K562 (cell line): ENCODE measurements around the gene AGAP4.
"Not testable (repeated sequence)": the region's sequence is repeated elsewhere in the genome, so short reads cannot be mapped to it uniquely, and the experiment has no call there.

Source experiments
- CHD4 ChIP-seq: fragments of 200-600 bp; sonication (generic); IDR thresholded peaks from 3 replicates; pipeline ENCODE4 v1.6.1; 2012; ENCODE audit warnings: low read depth, mild to moderate bottlenecking, mixed read lengths, low read length, inconsistent platforms; ENCODE audit not compliant: insufficient read depth, insufficient replicate concordance, poor library complexity, severe bottlenecking
- ELK1 ChIP-seq: sonication (generic); formaldehyde crosslinking; IDR thresholded peaks from 2 replicates; pipeline ENCODE4 v1.8.1; 2022; ENCODE audit warnings: missing genetic modification reagents
- USF2 ChIP-seq: sonication (generic); formaldehyde crosslinking; IDR thresholded peaks from 2 replicates; pipeline ENCODE4 v1.5.0; 2020; ENCODE audit warnings: missing genetic modification reagents
- WHSC1 ChIP-seq: IDR thresholded peaks from one replicate; pipeline ENCODE4 v1.6.1; 2012; ENCODE audit warnings: low read length, control low read depth, inconsistent platforms
- XRCC5 ChIP-seq: fragments of 200-400 bp; formaldehyde crosslinking; IDR thresholded peaks from 2 replicates; pipeline ENCODE4 v1.6.1; 2017; ENCODE audit warnings: low read depth, mild to moderate bottlenecking, low read length
- ZNF444 ChIP-seq: fragments of 250-450 bp; sonication (Bioruptor Pico); IDR thresholded peaks from 2 replicates; pipeline ENCODE4 v1.4.0; 2020; ENCODE audit warnings: mild to moderate bottlenecking, moderate library complexity
- ZNF507 ChIP-seq: conservative IDR thresholded peaks from 2 replicates; pipeline ENCODE4 v1.6.1; 2017; ENCODE audit warnings: missing genetic modification characterization, missing compliant biosample characterization

GRCh38 chr10:45803060-45804010 lies 44.0 kb downstream of the AGAP4 start:
- not testable (repeated sequence) for TF ChIP-seq ZNF507 (tag); ZNF444 (CRISPR knock-in tag); CHD4; XRCC5; ELK1 (CRISPR knock-in tag); USF2 (CRISPR knock-in tag); WHSC1
